WTC11 (cell line): Measurements from ENCODE around the gene MEF2B. TPM values are rescaled to one million over a fixed set of nuclear protein-coding genes. Genes with fewer than 3 reads are reported as not detected.

Source experiments
- AR ChIP-seq: fragments of 250-450 bp; sonication (Bioruptor Pico); IDR thresholded peaks from 2 replicates; pipeline ENCODE4 v1.9.0; 2021; ENCODE audit warnings: mild to moderate bottlenecking
- ARID4B ChIP-seq: sonication (generic); formaldehyde crosslinking; IDR thresholded peaks from 2 replicates; pipeline ENCODE4 v1.8.0; 2023; ENCODE audit warnings: missing genetic modification reagents, mild to moderate bottlenecking, borderline replicate concordance
- ATF1 ChIP-seq: sonication (generic); formaldehyde crosslinking; IDR thresholded peaks from 2 replicates; pipeline ENCODE4 v1.8.1; 2023; ENCODE audit warnings: mild to moderate bottlenecking, moderate library complexity, missing genetic modification reagents
- CDX4 ChIP-seq: fragments of 250-450 bp; sonication (Bioruptor Pico); IDR thresholded peaks from 2 replicates; pipeline ENCODE4 v1.9.0; 2021; ENCODE audit warnings: moderate library complexity, mild to moderate bottlenecking, inconsistent platforms, borderline replicate concordance
- CREB1 ChIP-seq: sonication (generic); formaldehyde crosslinking; IDR thresholded peaks from 2 replicates; pipeline ENCODE4 v1.8.0; 2023; ENCODE audit warnings: mild to moderate bottlenecking, missing genetic modification reagents
- CREM ChIP-seq: sonication (generic); formaldehyde crosslinking; IDR thresholded peaks from 2 replicates; pipeline ENCODE4 v1.8.1; 2022; ENCODE audit warnings: mild to moderate bottlenecking, missing genetic modification reagents, moderate library complexity
- E2F4 ChIP-seq: sonication (generic); formaldehyde crosslinking; IDR thresholded peaks from 2 replicates; pipeline ENCODE4 v1.8.1; 2022; ENCODE audit warnings: low read depth, mild to moderate bottlenecking, moderate library complexity, missing genetic modification reagents, borderline replicate concordance
- ELF4 ChIP-seq: sonication (generic); formaldehyde crosslinking; IDR thresholded peaks from 2 replicates; pipeline ENCODE4 v1.8.1; 2022; ENCODE audit warnings: low read depth, mild to moderate bottlenecking, moderate library complexity, missing genetic modification reagents
- EMX1 ChIP-seq: fragments of 250-450 bp; sonication (Bioruptor Pico); IDR thresholded peaks from 2 replicates; pipeline ENCODE4 v1.8.0; 2021; ENCODE audit warnings: mild to moderate bottlenecking
- ESRRA ChIP-seq: sonication (generic); formaldehyde crosslinking; IDR thresholded peaks from 2 replicates; pipeline ENCODE4 v1.8.1; 2022; ENCODE audit warnings: mild to moderate bottlenecking, missing genetic modification reagents, borderline replicate concordance
- FOXK1 ChIP-seq: sonication (generic); formaldehyde crosslinking; IDR thresholded peaks from 2 replicates; pipeline ENCODE4 v1.8.0; 2022; ENCODE audit warnings: mild to moderate bottlenecking, moderate library complexity, missing genetic modification reagents
- IRF2 ChIP-seq: sonication (generic); formaldehyde crosslinking; IDR thresholded peaks from 2 replicates; pipeline ENCODE4 v1.8.0; 2022; ENCODE audit warnings: low read depth, missing genetic modification reagents, borderline replicate concordance
- NFATC4 ChIP-seq: fragments of 250-450 bp; sonication (Bioruptor Pico); IDR thresholded peaks from 2 replicates; pipeline ENCODE4 v1.9.0; 2021; ENCODE audit warnings: mild to moderate bottlenecking
- NR2C2 ChIP-seq: sonication (generic); formaldehyde crosslinking; IDR thresholded peaks from 2 replicates; pipeline ENCODE4 v1.8.0; 2022; ENCODE audit warnings: mild to moderate bottlenecking, missing genetic modification reagents
- OVOL2 ChIP-seq: fragments of 250-450 bp; sonication (Bioruptor Pico); IDR thresholded peaks from 2 replicates; pipeline ENCODE4 v1.9.0; 2021; ENCODE audit warnings: mild to moderate bottlenecking, borderline replicate concordance
- PRRX2 ChIP-seq: fragments of 250-450 bp; sonication (Bioruptor Pico); IDR thresholded peaks from 2 replicates; pipeline ENCODE4 v1.8.0; 2021; ENCODE audit warnings: mild to moderate bottlenecking
- SOX15 ChIP-seq: fragments of 250-450 bp; sonication (Bioruptor Pico); IDR thresholded peaks from 2 replicates; pipeline ENCODE4 v1.9.0; 2021; ENCODE audit warnings: mild to moderate bottlenecking
- TP53 ChIP-seq: sonication (generic); formaldehyde crosslinking; IDR thresholded peaks from 2 replicates; pipeline ENCODE4 v1.8.1; 2023; ENCODE audit warnings: mild to moderate bottlenecking, missing genetic modification reagents
- USF2 ChIP-seq: sonication (generic); formaldehyde crosslinking; IDR thresholded peaks from 2 replicates; pipeline ENCODE4 v1.8.1; 2023; ENCODE audit warnings: mild to moderate bottlenecking, missing genetic modification reagents, moderate library complexity
- ZBTB43 ChIP-seq: sonication (generic); formaldehyde crosslinking; IDR thresholded peaks from 2 replicates; pipeline ENCODE4 v1.8.1; 2023; ENCODE audit warnings: mild to moderate bottlenecking, missing genetic modification reagents
- ZNF232 ChIP-seq: sonication (generic); formaldehyde crosslinking; IDR thresholded peaks from 2 replicates; pipeline ENCODE4 v1.8.0; 2022; ENCODE audit warnings: mild to moderate bottlenecking, missing genetic modification reagents
- ZNF317 ChIP-seq: sonication (generic); formaldehyde crosslinking; IDR thresholded peaks from 2 replicates; pipeline ENCODE4 v1.8.1; 2023; ENCODE audit warnings: low read depth, mild to moderate bottlenecking, moderate library complexity, missing genetic modification reagents, borderline replicate concordance
- ZNF416 ChIP-seq: fragments of 250-450 bp; sonication (Bioruptor Pico); IDR thresholded peaks from 2 replicates; pipeline ENCODE4 v1.9.0; 2021; ENCODE audit warnings: mild to moderate bottlenecking, inconsistent platforms
- ZNF423 ChIP-seq: fragments of 250-450 bp; sonication (Bioruptor Pico); IDR thresholded peaks from 2 replicates; pipeline ENCODE4 v2.1.2; 2022; ENCODE audit warnings: mild to moderate bottlenecking, moderate library complexity
- ZNF425 ChIP-seq: fragments of 250-450 bp; sonication (Bioruptor Pico); conservative IDR thresholded peaks from 2 replicates; pipeline ENCODE4 v1.9.0; 2021; ENCODE audit warnings: mild to moderate bottlenecking
- ZNF671 ChIP-seq: fragments of 250-450 bp; sonication (Bioruptor Pico); IDR thresholded peaks from 2 replicates; pipeline ENCODE4 v1.8.0; 2021; ENCODE audit warnings: mild to moderate bottlenecking
- total RNA-seq: library from RNA; stranded (reverse); gene quantifications from 3 replicates; pipeline ENCODE4 v1.2.3, GENCODE V29; 2021

Gene MEF2B
- total RNA-seq, 1 experiment from 2014 or later: 1.7 TPM

GRCh38 chr19:19192078-19192882, 22.2 kb upstream of the MEF2B start, which contains the start of the genes BORCS8 and RFXANK (continued):
- TF ChIP-seq AR (no peak), USF2 (CRISPR knock-in tag) (no peak), E2F4 (no peak), ELF4 (CRISPR knock-in tag) (no peak), CREM (CRISPR knock-in tag) (no peak), ZNF416 (CRISPR knock-in tag) (no peak), OVOL2 (CRISPR knock-in tag) (no peak), ESRRA (CRISPR knock-in tag) (no peak), ZNF317 (CRISPR knock-in tag) (no peak), ZNF671 (no peak), IRF2 (CRISPR knock-in tag) (no peak), SOX15 (CRISPR knock-in tag) (no peak), FOXK1 (CRISPR knock-in tag) (peak; percentile 81; the same call in 1 of the 2 replicates), PRRX2 (CRISPR knock-in tag) (0 out of 2 replicates have a peak, but pooled peaks have one; percentile 16), ARID4B (CRISPR knock-in tag) (peak; percentile 94), CREB1 (peak; percentile 72; the same call in 1 of the 2 replicates), ZNF232 (CRISPR knock-in tag) (0 out of 2 replicates have a peak, but pooled peaks have one; percentile 61), NFATC4 (no peak), ZNF425 (CRISPR knock-in tag) (no peak), ATF1 (CRISPR knock-in tag) (no peak), TP53 (CRISPR knock-in tag) (0 out of 2 replicates have a peak, but pooled peaks have one; percentile 48), EMX1 (CRISPR knock-in tag) (0 out of 2 replicates have a peak, but pooled peaks have one; percentile 68), CDX4 (CRISPR knock-in tag) (no peak), NR2C2 (CRISPR knock-in tag) (no peak), ZBTB43 (peak; percentile 77; the same call in 1 of the 2 replicates), ZNF423 (CRISPR knock-in tag) (no peak)
